GM23248 (cell line): ENCODE data around the gene IPO11.

Source experiments
- EZH2 ChIP-seq: fragments of 200-600 bp; sonication (generic); IDR thresholded peaks from 2 replicates; pipeline ENCODE4 v1.6.1; 2018; ENCODE audit warnings: antibody characterized with exemption, mild to moderate bottlenecking; ENCODE audit not compliant: insufficient read depth, poor library complexity, severe bottlenecking
- EZH2phosphoT487 ChIP-seq: fragments of 200-600 bp; sonication (generic); IDR thresholded peaks from 2 replicates; pipeline ENCODE4 v1.6.1; 2018; ENCODE audit warnings: antibody characterized with exemption, moderate library complexity, mild to moderate bottlenecking, low read depth; ENCODE audit not compliant: insufficient read depth

DNA sequence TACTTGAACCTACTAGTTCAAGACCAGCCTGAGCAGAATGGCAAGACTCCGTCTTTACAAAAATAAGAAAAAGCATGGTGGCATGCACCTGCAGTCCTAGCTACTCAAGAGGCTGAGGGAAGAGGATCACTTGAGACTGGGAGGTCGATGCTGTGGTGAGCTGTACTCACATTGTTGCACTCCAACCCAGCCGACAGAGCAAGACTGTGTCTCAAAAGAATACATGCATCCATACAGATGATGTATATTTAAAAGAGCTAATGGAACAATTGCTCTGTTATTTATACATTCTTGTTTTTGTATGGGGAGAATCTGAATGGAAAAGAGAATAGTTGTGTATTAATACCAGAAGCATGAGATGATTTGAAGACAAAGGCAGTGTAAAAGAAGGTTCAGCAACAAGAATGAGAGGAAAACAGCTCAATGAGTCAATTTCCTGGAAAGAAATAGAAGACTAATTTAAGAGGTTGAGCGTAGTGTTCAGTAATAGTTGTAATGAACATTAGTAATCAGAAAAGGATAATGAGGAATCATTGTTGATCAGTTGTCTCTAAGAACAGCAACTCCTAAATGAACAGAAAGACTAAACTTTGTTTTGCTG is 164.1 kb downstream of the IPO11 start:
- TF ChIP-seq EZH2phosphoT487 (no peak), EZH2 (no peak)
